Endodermal cell (in vitro differentiated cells): ENCODE results near the gene SMAD2. TPM values are rescaled to one million over a fixed set of nuclear protein-coding genes. Genes with fewer than 3 reads are reported as not detected.

Experiments
- DNase-seq: peaks from one replicate; pipeline ENCODE4 v3.0.0-alpha.2; 2017
- H3K27ac ChIP-seq: 2 replicates; pipeline ENCODE4 v1.5.1; 2013; ENCODE audit warnings: mild to moderate bottlenecking, low read depth, low read length, moderate library complexity
- H3K27me3 ChIP-seq: 2 replicates; pipeline ENCODE4 v1.6.1; 2013; ENCODE audit warnings: mild to moderate bottlenecking, low read length, moderate library complexity; ENCODE audit not compliant: insufficient read depth, control insufficient read depth, poor library complexity, severe bottlenecking
- H3K36me3 ChIP-seq: 2 replicates; pipeline ENCODE4 v1.7.0; 2013; ENCODE audit warnings: mild to moderate bottlenecking, low read length, moderate library complexity; ENCODE audit not compliant: control insufficient read depth, insufficient read depth
- H3K4me1 ChIP-seq: one replicate; pipeline ENCODE4 v1.7.0; 2013; ENCODE audit warnings: low read length; ENCODE audit not compliant: control insufficient read depth, insufficient read depth
- H3K4me3 ChIP-seq: 2 replicates; pipeline ENCODE4 v1.5.1; 2013; ENCODE audit warnings: mild to moderate bottlenecking, low read length, moderate library complexity
- H3K9ac ChIP-seq: 2 replicates; pipeline ENCODE4 v1.6.1; 2013; ENCODE audit warnings: mild to moderate bottlenecking, low read length, moderate library complexity; ENCODE audit not compliant: poor library complexity, severe bottlenecking; ENCODE audit errors: extremely low read depth
- H3K9me3 ChIP-seq: 2 replicates; pipeline ENCODE4 v1.6.1; 2013; ENCODE audit warnings: mild to moderate bottlenecking, low read length, moderate library complexity; ENCODE audit not compliant: control insufficient read depth
- H3K27ac Mint-ChIP-seq: 2 replicates; pipeline ENCODE4 v1.8.0; 2020; ENCODE audit warnings: mixed read lengths
- H3K27me3 Mint-ChIP-seq: 2 replicates; pipeline ENCODE4 v1.8.0; 2021; ENCODE audit warnings: mild to moderate bottlenecking, mixed read lengths; ENCODE audit not compliant: insufficient read depth
- H3K36me3 Mint-ChIP-seq: 2 replicates; pipeline ENCODE4 v1.8.0; 2020; ENCODE audit warnings: low read depth, mixed read lengths
- H3K4me1 Mint-ChIP-seq: 2 replicates; pipeline ENCODE4 v1.8.0; 2020; ENCODE audit warnings: mixed read lengths
- H3K4me3 Mint-ChIP-seq: 2 replicates; pipeline ENCODE4 v1.8.0; 2020; ENCODE audit warnings: mild to moderate bottlenecking, moderate library complexity, mixed read lengths
- H3K9me3 Mint-ChIP-seq: 2 replicates; pipeline ENCODE4 v1.8.0; 2020; ENCODE audit warnings: mild to moderate bottlenecking, mixed read lengths
- WGBS, 2 experiments: methylation state at CpG; one replicate each; pipeline versions ENCODE4 v1.1.5 to v1.1.7; 2013; ENCODE audit warnings: missing lambda C conversion rate in 2 of 2, mixed read lengths in 1 of 2; ENCODE audit not compliant: insufficient coverage in 1 of 2, insufficient read length in 1 of 2; 5-methylcytosine and 5-hydroxymethylcytosine counted together
- total RNA-seq, 2 donors: library from RNA; stranded (reverse); fragmentation: NEBNext Ultra II Directional in 1 of 2; extraction: Animal tissue kit (Norgen Biotek cat#: 25700) in 1 of 2; gene quantifications; 2 replicates in 1 of 2; 3 replicates in 1 of 2; pipeline ENCODE4 v1.2.1, GENCODE V29; 2021
- TF ChIP-seq, protein P1 (sequence below): fragments of 200-600 bp; sonication (generic); conservative IDR thresholded peaks from 2 replicates; pipeline ENCODE4 v1.5.0; 2021; ENCODE audit warnings: antibody characterized with exemption, mild to moderate bottlenecking

The SMAD2 gene
- total RNA-seq, 2 donors from 2014 or later: 156 to 189 TPM

DNA sequence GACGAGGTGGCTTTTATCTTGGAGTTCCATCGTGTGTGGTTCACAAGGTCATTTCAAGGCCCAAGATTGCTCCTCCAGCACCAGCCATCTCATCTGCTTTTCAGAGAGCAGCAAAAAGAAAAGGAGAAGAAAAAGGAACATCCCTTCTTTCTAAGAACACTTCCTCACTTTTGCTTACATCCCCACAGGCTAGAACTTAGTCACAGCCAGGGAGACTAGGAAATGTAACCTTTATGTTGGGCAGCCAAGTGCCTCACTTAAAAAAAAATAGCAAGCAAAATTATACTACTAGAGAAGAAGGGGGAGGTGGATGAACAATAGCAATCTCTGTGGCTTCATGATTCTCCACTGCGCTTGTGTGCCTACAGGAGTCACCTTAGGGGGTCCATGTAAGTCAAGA lies 141.8 kb downstream of the SMAD2 start:
- peaks cover 35% of the 10 kb centered on the region for H3K9me3 Mint-ChIP-seq
- Histone ChIP-seq H3K9me3 (peaks cover 33% of the 10 kb centered on the region), H3K27ac (no peak overlapping the region), H3K4me3 (no peak overlapping the region), H3K9ac (no peak overlapping the region), H3K4me1 (no peaks in the 10 kb centered on the region), H3K36me3 (no peaks in the 10 kb centered on the region), H3K27me3 (no peaks in the 10 kb centered on the region)
- no peak overlapping the region for H3K27ac Mint-ChIP-seq
- peaks cover 2% of the 10 kb centered on the region for H3K27me3 Mint-ChIP-seq
- H3K4me1 Mint-ChIP-seq: peaks cover 2% of the 10 kb centered on the region
- DNase-seq: no peak
- TF ChIP-seq, protein P1, sequence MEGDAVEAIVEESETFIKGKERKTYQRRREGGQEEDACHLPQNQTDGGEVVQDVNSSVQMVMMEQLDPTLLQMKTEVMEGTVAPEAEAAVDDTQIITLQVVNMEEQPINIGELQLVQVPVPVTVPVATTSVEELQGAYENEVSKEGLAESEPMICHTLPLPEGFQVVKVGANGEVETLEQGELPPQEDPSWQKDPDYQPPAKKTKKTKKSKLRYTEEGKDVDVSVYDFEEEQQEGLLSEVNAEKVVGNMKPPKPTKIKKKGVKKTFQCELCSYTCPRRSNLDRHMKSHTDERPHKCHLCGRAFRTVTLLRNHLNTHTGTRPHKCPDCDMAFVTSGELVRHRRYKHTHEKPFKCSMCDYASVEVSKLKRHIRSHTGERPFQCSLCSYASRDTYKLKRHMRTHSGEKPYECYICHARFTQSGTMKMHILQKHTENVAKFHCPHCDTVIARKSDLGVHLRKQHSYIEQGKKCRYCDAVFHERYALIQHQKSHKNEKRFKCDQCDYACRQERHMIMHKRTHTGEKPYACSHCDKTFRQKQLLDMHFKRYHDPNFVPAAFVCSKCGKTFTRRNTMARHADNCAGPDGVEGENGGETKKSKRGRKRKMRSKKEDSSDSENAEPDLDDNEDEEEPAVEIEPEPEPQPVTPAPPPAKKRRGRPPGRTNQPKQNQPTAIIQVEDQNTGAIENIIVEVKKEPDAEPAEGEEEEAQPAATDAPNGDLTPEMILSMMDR: no peak
- no peak overlapping the region for H3K4me3 Mint-ChIP-seq
- 88 to 89% methylated on average over 3 of the region's 3 CpGs for WGBS, 2 experiments
- no peaks in the 10 kb centered on the region for H3K36me3 Mint-ChIP-seq

DNA sequence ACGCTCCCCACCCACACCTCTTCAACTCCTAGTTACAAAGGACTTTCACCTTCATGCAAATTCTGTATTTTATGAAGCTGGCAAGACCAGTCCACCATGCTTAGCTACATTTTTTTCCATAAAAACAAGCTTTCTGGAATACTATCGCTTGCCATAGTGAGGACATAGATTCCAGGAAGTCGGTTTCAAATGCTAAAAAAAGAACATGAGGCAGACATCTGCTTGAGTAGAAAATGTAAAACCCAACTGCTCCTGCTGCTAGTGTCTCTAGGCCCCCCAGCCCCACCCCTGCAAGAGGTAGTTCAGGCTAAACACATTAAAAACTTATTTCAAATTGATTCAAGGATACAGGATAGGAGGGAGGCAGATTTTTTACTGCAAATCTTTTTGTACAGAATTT lies 148.9 kb downstream of the SMAD2 start:
- H3K27me3 Mint-ChIP-seq: peaks cover 2% of the 10 kb centered on the region
- H3K4me3 Mint-ChIP-seq: no peak overlapping the region
- no peaks in the 10 kb centered on the region for H3K36me3 Mint-ChIP-seq
- Histone ChIP-seq H3K9me3 (peaks cover 23% of the 10 kb centered on the region), H3K36me3 (no peaks in the 10 kb centered on the region), H3K9ac (no peak overlapping the region), H3K4me1 (no peaks in the 10 kb centered on the region), H3K27ac (no peak overlapping the region), H3K27me3 (no peaks in the 10 kb centered on the region), H3K4me3 (no peak overlapping the region)
- H3K27ac Mint-ChIP-seq: no peak overlapping the region
- WGBS, 2 experiments: 89 to 96% methylated on average over 3 of the region's 3 CpGs
- H3K9me3 Mint-ChIP-seq: peaks cover 27% of the 10 kb centered on the region
- no peak for DNase-seq
- TF ChIP-seq, protein P1: no peak
- H3K4me1 Mint-ChIP-seq: no peaks in the 10 kb centered on the region

DNA sequence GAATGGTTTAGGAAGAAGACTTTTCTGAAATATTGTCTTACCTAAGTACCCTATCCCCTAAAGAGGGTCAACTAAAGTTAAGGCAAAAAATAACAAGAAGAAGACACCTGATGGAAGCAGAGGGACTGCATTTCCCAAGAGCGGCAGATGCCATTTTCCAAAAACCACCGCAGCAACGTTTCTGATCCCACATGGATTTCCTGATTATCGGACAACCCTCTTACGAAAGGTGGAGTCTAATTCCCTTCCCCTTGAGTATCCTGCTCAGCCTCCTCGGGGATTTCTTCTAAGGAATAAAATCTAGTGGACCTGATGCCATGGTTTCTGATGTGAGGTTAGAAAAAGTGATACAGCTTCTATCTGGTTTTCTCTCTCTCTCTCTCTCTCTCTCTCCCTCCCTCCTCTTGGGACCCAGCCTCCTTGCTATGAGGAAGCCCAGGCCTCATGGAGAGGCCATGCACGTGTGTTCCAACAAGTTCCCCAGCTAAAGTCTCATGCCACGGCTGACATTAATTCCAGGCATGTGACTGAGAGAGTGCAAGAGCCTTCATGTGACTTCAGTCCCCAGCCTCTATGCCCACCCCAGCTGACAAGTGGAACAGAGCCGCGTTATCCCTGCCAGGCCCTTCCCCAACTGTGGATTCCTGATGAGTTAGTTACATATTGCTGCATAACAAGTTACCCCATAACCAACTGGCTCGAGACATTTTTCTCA lies 150.3 kb downstream of the SMAD2 start:
- no peak overlapping the region for H3K9ac ChIP-seq
- H3K27me3 Mint-ChIP-seq: peaks cover 2% of the 10 kb centered on the region
- no peak overlapping the region for H3K4me3 ChIP-seq
- H3K4me3 Mint-ChIP-seq: no peak overlapping the region
- H3K9me3 ChIP-seq: peaks cover 13% of the 10 kb centered on the region
- peaks cover 18% of the 10 kb centered on the region for H3K9me3 Mint-ChIP-seq
- TF ChIP-seq, protein P1: no peak
- DNase-seq: no peak
- H3K36me3 Mint-ChIP-seq: no peaks in the 10 kb centered on the region
- H3K27me3 ChIP-seq: no peaks in the 10 kb centered on the region
- H3K4me1 Mint-ChIP-seq: no peaks in the 10 kb centered on the region
- WGBS, 2 experiments: 89 to 95% methylated on average over 7 to 11 of the region's 11 CpGs
- no peaks in the 10 kb centered on the region for H3K4me1 ChIP-seq
- no peaks in the 10 kb centered on the region for H3K36me3 ChIP-seq
- H3K27ac Mint-ChIP-seq: no peak overlapping the region
- H3K27ac ChIP-seq: no peak overlapping the region
